HepG2 (cell line): ENCODE measurements around the gene PRR23C. TPM values are rescaled to one million over a fixed set of nuclear protein-coding genes. Genes with fewer than 3 reads are reported as not detected.
A peak's percentile ranks its signal among the peaks of the same experiment; 100 is the strongest.

Experiments used
- ATAC-seq: fragments of 200-7000 bp; cut with Tn5 transposase; 3 replicates; pipeline ENCODE4 v1.9.1; 2020; ENCODE audit warnings: mild to moderate bottlenecking, moderate library complexity
- BruUV-seq: library from RNA; stranded (reverse); fragments of 400-500 nt; replicated peaks from 2 replicates; lab custom pipeline; 2021; lab: Mats Ljungman, UMichigan
- CTCF ChIA-PET: fragments of 300-600 bp; formaldehyde crosslinking; extraction: SDS; loops from one replicate; lab custom pipeline; 2021; ENCODE audit warnings: low total read pairs, inconsistent platforms, low intra/inter-chr PET ratio; lab: Yijun Ruan, JAX
- POLR2A ChIA-PET: fragments of 350-600 bp; sonication (Branson Sonifier 250); formaldehyde crosslinking; loops from one replicate; lab custom pipeline; 2020; ENCODE audit warnings: antibody characterized with exemption, inconsistent platforms; lab: Yijun Ruan, JAX
- DNase-seq: peaks from one replicate; pipeline ENCODE4 v3.0.0-alpha.2; 2015; ENCODE audit warnings: low spot score
- FAIRE-seq: peaks from 3 replicates; lab custom pipeline; 2011; peaks lifted over from hg19 to GRCh38; lab: Jason Lieb, UNC
- H2AFZ ChIP-seq: one replicate; pipeline ENCODE4 v1.6.1; 2011; ENCODE audit warnings: low read length, inconsistent platforms
- H3K27ac ChIP-seq: fragments of 300-600 bp; 3 replicates; pipeline ENCODE4 v1.8.0; 2011; ENCODE audit warnings: mixed run types, mild to moderate bottlenecking, mixed read lengths, low read length, inconsistent platforms; ENCODE audit not compliant: insufficient read depth; ENCODE audit errors: extremely low read length
- H3K27me3 ChIP-seq, 2 experiments: fragments of 200-600 bp in 1 of 2; 2 replicates in 1 of 2; 3 replicates in 1 of 2; pipeline versions ENCODE4 v1.6.0 to v1.8.0; 2011; ENCODE audit warnings: low read length in 2 of 2, mild to moderate bottlenecking in 2 of 2, moderate library complexity in 2 of 2, inconsistent platforms in 1 of 2; ENCODE audit not compliant: insufficient read depth in 2 of 2, control insufficient read depth in 1 of 2
- H3K36me3 ChIP-seq, 2 experiments: fragments of 200-600 bp in 1 of 2; replicated peaks in 1 of 2; 2 replicates in 1 of 2; 3 replicates in 1 of 2; pipeline versions ENCODE4 v1.5.1 to v1.8.0; 2011; ENCODE audit warnings: low read length in 2 of 2, inconsistent platforms in 1 of 2; ENCODE audit not compliant: insufficient read depth in 2 of 2, control insufficient read depth in 1 of 2
- H3K4me1 ChIP-seq: 2 replicates; pipeline ENCODE4 v1.5.1; 2012; ENCODE audit warnings: low read length, inconsistent platforms; ENCODE audit not compliant: insufficient read depth
- H3K4me2 ChIP-seq: 2 replicates; pipeline ENCODE4 v1.6.0; 2011; ENCODE audit warnings: low read depth, low read length, inconsistent platforms
- H3K4me3 ChIP-seq, 3 experiments: fragments of 200-600 bp in 1 of 3; sonication (generic), shearing (Covaris generic) in 1 of 3; replicated peaks in 1 of 3; 2 replicates each; pipeline ENCODE4 v1.5.1; 2011 to 2016; ENCODE audit warnings: low read length in 3 of 3, inconsistent platforms in 2 of 3, low read depth in 2 of 3, mild to moderate bottlenecking in 2 of 3, control low read depth in 1 of 3, mixed read lengths in 1 of 3; ENCODE audit not compliant: insufficient read depth in 1 of 3
- H3K79me2 ChIP-seq: one replicate; pipeline ENCODE4 v1.6.1; 2011; ENCODE audit warnings: low read length, inconsistent platforms; ENCODE audit not compliant: insufficient read depth
- H3K9ac ChIP-seq: 2 replicates; pipeline ENCODE4 v1.6.0; 2011; ENCODE audit warnings: mild to moderate bottlenecking, low read depth, low read length, inconsistent platforms; ENCODE audit not compliant: insufficient read depth
- H3K9me3 ChIP-seq: 2 replicates; pipeline ENCODE4 v1.5.1; 2012; ENCODE audit warnings: mild to moderate bottlenecking, low read length
- H4K20me1 ChIP-seq: 2 replicates; pipeline ENCODE4 v1.6.0; 2011; ENCODE audit warnings: inconsistent platforms, mild to moderate bottlenecking, low read length, moderate library complexity; ENCODE audit not compliant: insufficient read depth
- ELF1 ChIP-seq: sonication (generic); formaldehyde crosslinking; IDR thresholded peaks from 2 replicates; pipeline ENCODE4 v1.4.0; 2020; ENCODE audit warnings: missing genetic modification reagents
- FLYWCH1 ChIP-seq: sonication (generic); formaldehyde crosslinking; IDR thresholded peaks from 2 replicates; pipeline ENCODE4 v1.8.1; 2023; ENCODE audit warnings: mild to moderate bottlenecking, missing genetic modification reagents
- LCORL ChIP-seq, 2 experiments: fragments of 450-650 bp in 1 of 2; sonication (generic) in 1 of 2; formaldehyde crosslinking in 1 of 2; IDR thresholded peaks; 2 replicates each; pipeline versions ENCODE4 v1.5.0 to v1.6.1; 2017 to 2020; ENCODE audit warnings: antibody characterized with exemption in 1 of 2, missing genetic modification reagents in 1 of 2
- MAFF ChIP-seq: IDR thresholded peaks from 2 replicates; pipeline ENCODE4 v1.6.1; 2011; ENCODE audit warnings: low read depth, low read length, improper control_type of control experiment
- MAFK ChIP-seq, 2 experiments: IDR thresholded peaks in 1 of 2; conservative IDR thresholded peaks in 1 of 2; 2 replicates each; pipeline ENCODE4 v1.6.1; 2011; ENCODE audit warnings: improper control_type of control experiment in 2 of 2, low read length in 2 of 2
- PAWR ChIP-seq: sonication (generic); formaldehyde crosslinking; IDR thresholded peaks from 2 replicates; pipeline ENCODE4 v1.4.0; 2020; ENCODE audit warnings: missing genetic modification reagents, mild to moderate bottlenecking, borderline replicate concordance
- POLR2A ChIP-seq, 2 experiments: IDR thresholded peaks; 2 replicates each; pipeline ENCODE4 v1.6.1; 2011; ENCODE audit warnings: low read depth in 2 of 2, low read length in 2 of 2, mild to moderate bottlenecking in 1 of 2, moderate library complexity in 1 of 2; ENCODE audit not compliant: insufficient read depth in 1 of 2
- SMAD1 ChIP-seq: sonication (generic); formaldehyde crosslinking; IDR thresholded peaks from 2 replicates; pipeline ENCODE4 v1.4.0; 2020; ENCODE audit warnings: missing genetic modification reagents, low read depth, mild to moderate bottlenecking, borderline replicate concordance
- TCF7L2 ChIP-seq: IDR thresholded peaks from 2 replicates; pipeline ENCODE4 v1.6.1; 2011; ENCODE audit warnings: mild to moderate bottlenecking, low read depth, low read length, moderate library complexity
- ZNF564 ChIP-seq: sonication (generic); formaldehyde crosslinking; IDR thresholded peaks from 2 replicates; pipeline ENCODE4 v1.8.1; 2023; ENCODE audit warnings: mild to moderate bottlenecking, missing genetic modification reagents
- ZNF713 ChIP-seq: sonication (generic); formaldehyde crosslinking; IDR thresholded peaks from 2 replicates; pipeline ENCODE4 v1.4.0; 2020; ENCODE audit warnings: mild to moderate bottlenecking, missing genetic modification reagents
- ZZZ3 ChIP-seq: sonication (generic); formaldehyde crosslinking; IDR thresholded peaks from 2 replicates; pipeline ENCODE4 v1.4.0; 2020; ENCODE audit warnings: missing genetic modification reagents, mild to moderate bottlenecking, borderline replicate concordance
- WGBS: methylation state at CpG from one replicate; pipeline ENCODE4 v1.1.6; 2017; ENCODE audit warnings: low lambda C conversion rate; 5-methylcytosine and 5-hydroxymethylcytosine counted together
- in situ Hi-C: cut with HindIII; loops from 2 replicates; pipeline ENCODE4 v1.10.0; 2017; ENCODE audit warnings: low pct_unique_long_range_greater_than_20kb; ENCODE audit not compliant: extremely low pct_ligation_motif_present
- intact Hi-C: fragments of 100-400 bp; cut with micrococcal nuclease; formaldehyde crosslinking; loops from one replicate; pipeline ENCODE4 v1.10.0; 2022; ENCODE audit not compliant: unreplicated experiment
- polyA plus RNA-seq, 8 experiments: library from polyadenylated mRNA; depleted of rRNA in 3 of 8; stranded (reverse) in 7 of 8; unstranded in 1 of 8; fragments of >200 nt; fragmentation: Illumina TruSeq in 4 of 8; extraction: Trizol in 4 of 8; gene quantifications; 2 replicates each; pipeline versions ENCODE4 v1.2.1 to v1.2.3, GENCODE V29; 2011 to 2016; ENCODE audit warnings: low read depth in 4 of 8, missing spikeins in 1 of 8, mixed read lengths in 1 of 8; ENCODE audit not compliant: insufficient read depth in 1 of 8
- total RNA-seq, 5 experiments: library from RNA; depleted of rRNA; stranded (reverse); fragments of >200 nt; fragmentation: Illumina TruSeq; extraction: Trizol; gene quantifications; 2 replicates each; pipeline ENCODE4 v1.2.3, GENCODE V29; 2016; ENCODE audit warnings: low read depth in 1 of 5
- TF ChIP-seq, protein P1 (sequence below): sonication (generic); formaldehyde crosslinking; IDR thresholded peaks from 2 replicates; pipeline ENCODE4 v1.5.1; 2020; ENCODE audit warnings: missing genetic modification reagents, mild to moderate bottlenecking, borderline replicate concordance
- TF ChIP-seq, protein P2 (sequence below): sonication (generic); formaldehyde crosslinking; IDR thresholded peaks from 2 replicates; pipeline ENCODE4 v1.4.0; 2020; ENCODE audit warnings: missing genetic modification reagents

Gene PRR23C
- total and polyA plus RNA-seq, 2 of the 13 experiments (the other 11 are each of a cell fraction or from before 2014, with no cell fraction given) = not detected

DNA sequence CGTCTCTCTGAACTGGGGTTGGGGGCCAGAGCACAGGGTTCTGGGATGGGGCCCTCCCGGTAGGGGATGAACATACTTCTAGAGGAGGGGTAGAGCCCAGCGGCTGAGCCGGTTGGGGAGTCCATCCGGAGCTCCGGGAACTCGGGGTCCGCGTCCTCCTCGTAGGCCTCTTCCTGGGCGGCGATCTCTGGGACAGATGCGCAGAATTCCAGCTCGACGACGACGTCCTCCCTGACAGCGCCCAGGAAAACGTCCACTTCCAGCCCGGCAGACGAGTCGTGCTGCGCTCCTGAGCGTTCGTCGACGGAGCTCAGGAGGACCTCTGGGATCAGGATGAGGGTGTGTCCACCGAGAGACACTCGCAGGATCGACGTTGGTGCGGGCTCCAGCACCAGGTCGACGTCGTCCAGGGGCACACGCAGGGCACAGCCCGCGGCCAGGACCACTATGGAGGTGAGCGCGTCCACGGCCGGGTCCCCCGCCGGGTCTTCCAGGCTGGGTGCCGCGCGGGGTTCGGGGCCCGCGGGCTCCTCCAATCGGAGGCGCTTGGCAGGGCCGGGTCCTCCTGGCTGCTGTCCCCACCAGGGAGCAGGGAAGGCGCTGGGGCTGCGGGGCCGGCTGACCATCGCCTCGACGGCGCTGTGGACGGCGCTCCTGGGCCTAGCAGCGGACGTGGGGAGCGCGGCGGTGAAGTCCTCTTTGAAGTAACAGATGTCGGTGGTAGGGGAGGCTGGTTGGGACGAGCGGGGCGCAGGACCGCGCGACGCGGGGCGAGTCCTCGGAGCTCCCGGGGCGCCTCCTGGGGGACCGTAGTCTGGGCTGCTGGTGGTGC is 24.4 kb downstream of the PRR23C start:
- Histone ChIP-seq H3K9me3 (no peaks in the 10 kb centered on the region), H3K36me3 (no peaks in the 10 kb centered on the region), H3K27me3 (no peaks in the 10 kb centered on the region), H3K79me2 (no peaks in the 10 kb centered on the region), H4K20me1 (no peaks in the 10 kb centered on the region), H3K27ac (no peak overlapping the region), H3K4me1 (no peaks in the 10 kb centered on the region), H3K4me3 (no peak overlapping the region), H2AFZ (no peak overlapping the region), H3K9ac (no peak overlapping the region), H3K4me2 (no peak overlapping the region)
- WGBS = 89% methylated on average over 42 of the region's 81 CpGs
- intact Hi-C loops (no loop called here), in situ Hi-C loops (no loop called here)
- no peak for FAIRE-seq
- no peak for ATAC-seq
- DNase-seq = no peak
- CTCF ChIA-PET = interaction anchor here (1.3 kb wide), 1 partner anchor 182 kb away, joined by 3 read pairs; no protein-coding TSS in a partner anchor
- POLR2A ChIA-PET = no interaction called here
- TF ChIP-seq SMAD1 (CRISPR knock-in tag) = no peak
- no TSS peak for BruUV-seq

DNA sequence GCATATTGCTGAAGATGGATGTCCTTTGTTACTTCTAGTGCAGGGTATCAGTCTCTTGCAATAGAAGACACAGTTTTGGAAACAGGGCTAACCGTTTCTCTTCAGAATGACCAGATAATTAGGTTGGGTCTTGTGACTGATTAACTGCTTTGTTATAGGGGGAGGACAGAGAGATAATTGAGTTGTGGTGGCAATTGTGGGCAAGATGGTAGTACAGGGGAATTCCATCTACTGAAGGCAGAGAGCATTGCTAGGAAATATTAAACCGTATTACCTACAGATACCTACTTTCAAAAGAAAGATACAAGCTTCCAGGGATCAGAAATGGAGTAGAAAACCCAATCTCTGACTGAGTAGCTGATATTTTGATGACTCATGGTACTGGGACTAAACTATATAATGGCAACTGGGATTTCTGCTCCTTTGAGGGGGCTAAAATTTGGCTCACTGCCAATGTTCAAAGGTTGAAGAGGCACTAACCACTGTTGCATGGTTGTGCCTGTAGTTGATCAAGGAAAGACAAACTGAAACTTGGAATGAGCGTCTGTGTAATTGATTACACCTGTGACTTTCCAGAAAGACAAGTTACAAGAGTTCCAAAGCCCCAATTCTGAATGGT is 28.2 kb downstream of the PRR23C start:
- no peak for FAIRE-seq
- POLR2A ChIA-PET = no interaction called here
- TF ChIP-seq MAFF (0 out of 2 replicates have a peak, but pooled peaks have one; percentile 31), MAFK (conservative IDR thresholded peaks at IDR 0.05 in 1 of 2, IDR thresholded peaks at IDR 0.05 in 1 of 2; ENCODE audit: low read length in 2 of 2) (peak; percentile 24 to 37; a peak in 2 of 4 replicates), FLYWCH1 (no peak), LCORL (IDR thresholded peaks at IDR 0.05) (peak; percentile 60; the same call in 1 of the 2 replicates), LCORL (CRISPR knock-in tag; IDR thresholded peaks at IDR 0.05) (no peak), ZNF564 (CRISPR knock-in tag) (no peak), ZNF713 (no peak), POLR2A (IDR thresholded peaks at IDR 0.05; ENCODE audit: insufficient read depth in 1 of 2, low read depth in 2 of 2, low read length in 2 of 2) (no peak), ELF1 (CRISPR knock-in tag) (no peak), ZZZ3 (CRISPR knock-in tag) (no peak), PAWR (no peak), TCF7L2 (no peak)
- TF ChIP-seq, protein P1, sequence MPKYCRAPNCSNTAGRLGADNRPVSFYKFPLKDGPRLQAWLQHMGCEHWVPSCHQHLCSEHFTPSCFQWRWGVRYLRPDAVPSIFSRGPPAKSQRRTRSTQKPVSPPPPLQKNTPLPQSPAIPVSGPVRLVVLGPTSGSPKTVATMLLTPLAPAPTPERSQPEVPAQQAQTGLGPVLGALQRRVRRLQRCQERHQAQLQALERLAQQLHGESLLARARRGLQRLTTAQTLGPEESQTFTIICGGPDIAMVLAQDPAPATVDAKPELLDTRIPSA (CRISPR knock-in tag) = no peak
- TF ChIP-seq, protein P2, sequence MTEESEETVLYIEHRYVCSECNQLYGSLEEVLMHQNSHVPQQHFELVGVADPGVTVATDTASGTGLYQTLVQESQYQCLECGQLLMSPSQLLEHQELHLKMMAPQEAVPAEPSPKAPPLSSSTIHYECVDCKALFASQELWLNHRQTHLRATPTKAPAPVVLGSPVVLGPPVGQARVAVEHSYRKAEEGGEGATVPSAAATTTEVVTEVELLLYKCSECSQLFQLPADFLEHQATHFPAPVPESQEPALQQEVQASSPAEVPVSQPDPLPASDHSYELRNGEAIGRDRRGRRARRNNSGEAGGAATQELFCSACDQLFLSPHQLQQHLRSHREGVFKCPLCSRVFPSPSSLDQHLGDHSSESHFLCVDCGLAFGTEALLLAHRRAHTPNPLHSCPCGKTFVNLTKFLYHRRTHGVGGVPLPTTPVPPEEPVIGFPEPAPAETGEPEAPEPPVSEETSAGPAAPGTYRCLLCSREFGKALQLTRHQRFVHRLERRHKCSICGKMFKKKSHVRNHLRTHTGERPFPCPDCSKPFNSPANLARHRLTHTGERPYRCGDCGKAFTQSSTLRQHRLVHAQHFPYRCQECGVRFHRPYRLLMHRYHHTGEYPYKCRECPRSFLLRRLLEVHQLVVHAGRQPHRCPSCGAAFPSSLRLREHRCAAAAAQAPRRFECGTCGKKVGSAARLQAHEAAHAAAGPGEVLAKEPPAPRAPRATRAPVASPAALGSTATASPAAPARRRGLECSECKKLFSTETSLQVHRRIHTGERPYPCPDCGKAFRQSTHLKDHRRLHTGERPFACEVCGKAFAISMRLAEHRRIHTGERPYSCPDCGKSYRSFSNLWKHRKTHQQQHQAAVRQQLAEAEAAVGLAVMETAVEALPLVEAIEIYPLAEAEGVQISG (CRISPR knock-in tag) = no peak

More for the DNA sequence above, 28.2 kb downstream of the PRR23C start:
- Histone ChIP-seq H3K27ac (no peak overlapping the region), H3K79me2 (no peaks in the 10 kb centered on the region), H3K36me3 (no peaks in the 10 kb centered on the region), H3K4me2 (no peak overlapping the region), H3K4me1 (no peaks in the 10 kb centered on the region), H2AFZ (no peak overlapping the region), H3K9ac (no peak overlapping the region), H3K9me3 (no peaks in the 10 kb centered on the region), H4K20me1 (no peaks in the 10 kb centered on the region), H3K4me3 (no peak overlapping the region), H3K27me3 (no peaks in the 10 kb centered on the region)
- CTCF ChIA-PET = no interaction called here
- no TSS peak for BruUV-seq
- 8% methylated on average over 3 of the region's 3 CpGs for WGBS
- in situ Hi-C loops (no loop called here), intact Hi-C loops (no loop called here)
- DNase-seq (peak; percentile 13), ATAC-seq (no peak)
